Brain microvascular endothelial cell (primary cell): ENCODE measurements around the gene ZBTB46.

Experiments used
- DNase-seq: peaks from one replicate; pipeline ENCODE4 v3.0.0-alpha.2; 2020
- H3K27ac ChIP-seq: fragments of 250-450 bp; sonication (Bioruptor Pico); 2 replicates; pipeline ENCODE4 v1.5.1; 2020; ENCODE audit warnings: mild to moderate bottlenecking, moderate library complexity
- H3K27me3 ChIP-seq: fragments of 250-450 bp; sonication (Bioruptor Pico); replicated peaks from 2 replicates; pipeline ENCODE4 v1.5.1; 2020; ENCODE audit warnings: mild to moderate bottlenecking
- H3K36me3 ChIP-seq: fragments of 250-450 bp; sonication (Bioruptor Pico); replicated peaks from 2 replicates; pipeline ENCODE4 v1.5.1; 2020; ENCODE audit warnings: mild to moderate bottlenecking
- H3K4me3 ChIP-seq: 2 replicates; pipeline ENCODE4 v1.5.1; 2011; ENCODE audit warnings: low read depth, mild to moderate bottlenecking, control low read depth, low read length, moderate library complexity
- in situ Hi-C: cut with HindIII; loops from 2 replicates; pipeline ENCODE4 v1.10.0; 2017; ENCODE audit warnings: low sequenced_read_pairs, low pct_ligation_motif_present
- TF ChIP-seq, protein P1 (sequence below): IDR thresholded peaks from 2 replicates; pipeline ENCODE4 v1.5.1; 2011; ENCODE audit warnings: low read depth, mild to moderate bottlenecking, moderate library complexity, low read length, control low read depth, inconsistent platforms; ENCODE audit errors: missing control alignments

Gene ZBTB46

GRCh38 chr20:63743210-63743970 is 87.7 kb downstream of the ZBTB46 start:
- in situ Hi-C loops: no loop called here
- TF ChIP-seq, protein P1, sequence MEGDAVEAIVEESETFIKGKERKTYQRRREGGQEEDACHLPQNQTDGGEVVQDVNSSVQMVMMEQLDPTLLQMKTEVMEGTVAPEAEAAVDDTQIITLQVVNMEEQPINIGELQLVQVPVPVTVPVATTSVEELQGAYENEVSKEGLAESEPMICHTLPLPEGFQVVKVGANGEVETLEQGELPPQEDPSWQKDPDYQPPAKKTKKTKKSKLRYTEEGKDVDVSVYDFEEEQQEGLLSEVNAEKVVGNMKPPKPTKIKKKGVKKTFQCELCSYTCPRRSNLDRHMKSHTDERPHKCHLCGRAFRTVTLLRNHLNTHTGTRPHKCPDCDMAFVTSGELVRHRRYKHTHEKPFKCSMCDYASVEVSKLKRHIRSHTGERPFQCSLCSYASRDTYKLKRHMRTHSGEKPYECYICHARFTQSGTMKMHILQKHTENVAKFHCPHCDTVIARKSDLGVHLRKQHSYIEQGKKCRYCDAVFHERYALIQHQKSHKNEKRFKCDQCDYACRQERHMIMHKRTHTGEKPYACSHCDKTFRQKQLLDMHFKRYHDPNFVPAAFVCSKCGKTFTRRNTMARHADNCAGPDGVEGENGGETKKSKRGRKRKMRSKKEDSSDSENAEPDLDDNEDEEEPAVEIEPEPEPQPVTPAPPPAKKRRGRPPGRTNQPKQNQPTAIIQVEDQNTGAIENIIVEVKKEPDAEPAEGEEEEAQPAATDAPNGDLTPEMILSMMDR: no peak
- Histone ChIP-seq H3K27me3 (no peaks in the 10 kb centered on the region), H3K4me3 (no peak overlapping the region), H3K36me3 (peaks cover 15% of the 10 kb centered on the region), H3K27ac (no peak overlapping the region)
- DNase-seq: no peak

DNA sequence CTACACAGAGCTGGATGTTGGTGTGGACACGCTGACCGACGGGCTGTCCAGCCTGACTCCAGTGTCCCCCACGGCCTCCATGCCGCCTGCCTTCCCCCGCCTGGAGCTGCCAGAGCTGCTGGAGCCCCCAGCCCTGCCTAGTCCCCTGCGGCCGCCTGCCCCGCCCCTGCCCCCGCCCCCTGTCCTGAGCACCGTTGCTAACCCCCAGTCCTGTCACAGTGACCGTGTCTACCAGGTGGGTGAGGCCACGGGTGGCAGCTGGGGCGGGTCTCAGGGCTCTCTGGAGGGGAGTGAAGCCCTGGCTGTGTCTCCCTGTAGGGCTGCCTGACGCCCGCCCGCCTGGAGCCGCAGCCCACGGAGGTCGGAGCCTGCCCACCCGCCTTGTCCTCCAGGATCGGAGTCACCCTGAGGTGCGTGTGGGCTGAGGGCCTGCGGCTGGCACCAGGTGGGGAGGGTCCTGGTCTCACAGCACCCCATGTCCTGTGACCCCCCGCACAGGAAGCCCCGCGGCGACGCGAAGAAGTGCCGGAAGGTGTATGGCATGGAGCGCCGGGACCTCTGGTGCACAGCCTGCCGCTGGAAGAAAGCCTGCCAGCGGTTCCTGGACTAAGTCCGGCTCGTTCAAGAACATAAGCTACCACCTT is 88.6 kb downstream of the ZBTB46 start:
- DNase-seq: no peak
- peaks cover 15% of the 10 kb centered on the region for H3K36me3 ChIP-seq
- TF ChIP-seq, protein P1: no peak
- no peak overlapping the region for H3K27ac ChIP-seq
- H3K27me3 ChIP-seq: no peaks in the 10 kb centered on the region
- in situ Hi-C loops: no loop called here
- no peak overlapping the region for H3K4me3 ChIP-seq

- in situ Hi-C loops: no loop called here
- H3K4me3 ChIP-seq: no peak overlapping the region
These were observed 89.2 kb downstream of the ZBTB46 start for GRCh38 chr20:63741676-63742380.

GRCh38 chr20:63741354-63741675 is 89.7 kb downstream of the ZBTB46 start:
- H3K27me3 ChIP-seq: no peaks in the 10 kb centered on the region
- peak overlapping the region; percentile 55 for H3K4me3 ChIP-seq
- TF ChIP-seq, protein P1: no peak
- in situ Hi-C loops: no loop called here
- peaks cover 15% of the 10 kb centered on the region for H3K36me3 ChIP-seq
- H3K27ac ChIP-seq: no peak overlapping the region
- no peak for DNase-seq

More at GRCh38 chr20:63741676-63742380, 89.2 kb downstream of the ZBTB46 start:
- TF ChIP-seq, protein P1: no peak
- DNase-seq: no peak
- H3K36me3 ChIP-seq: peaks cover 15% of the 10 kb centered on the region
- no peak overlapping the region for H3K27ac ChIP-seq
- H3K27me3 ChIP-seq: no peaks in the 10 kb centered on the region

DNA sequence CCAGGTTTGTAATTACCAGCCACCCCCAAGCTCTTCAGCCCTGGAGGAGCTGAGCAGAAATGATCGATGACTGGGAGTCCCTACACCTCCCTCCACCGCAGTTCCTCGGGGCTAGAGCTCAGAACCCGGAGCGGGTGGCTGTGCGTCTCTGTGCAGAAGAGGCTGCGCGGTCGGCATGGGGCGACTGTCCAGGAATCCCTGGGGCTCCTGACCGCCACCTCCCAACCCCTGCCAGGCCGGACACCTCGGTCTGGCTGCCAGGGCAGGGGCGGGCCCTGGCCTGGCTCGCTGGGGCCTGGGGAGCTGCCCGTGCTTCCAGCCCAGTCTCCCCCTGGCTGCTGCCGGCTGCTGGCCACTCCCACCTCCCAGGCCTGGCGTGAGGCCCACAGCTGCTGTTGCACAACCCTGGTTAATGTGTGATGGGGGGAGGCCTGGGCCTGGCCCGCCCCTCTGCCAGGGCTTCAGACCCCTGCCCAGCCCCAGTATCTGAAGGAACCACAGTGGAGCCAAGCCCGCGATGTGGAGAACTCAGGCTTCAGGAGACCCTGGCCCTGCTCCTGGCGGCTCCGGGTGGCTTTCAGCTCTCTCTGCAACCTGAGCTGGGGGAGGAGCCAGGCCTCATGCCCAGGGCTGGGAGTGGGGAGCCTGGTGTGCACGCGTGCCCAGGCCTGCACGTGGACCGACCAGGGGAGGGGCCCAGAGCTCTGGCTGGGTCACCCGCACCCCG is 90.3 kb downstream of the ZBTB46 start:
- in situ Hi-C loops: no loop called here
- peak overlapping the region; percentile 55 for H3K4me3 ChIP-seq
- H3K36me3 ChIP-seq: peaks cover 19% of the 10 kb centered on the region
- TF ChIP-seq, protein P1: peak; percentile 43
- DNase-seq: peak; percentile 76
- H3K27me3 ChIP-seq: no peaks in the 10 kb centered on the region
- peak overlapping the region; percentile 36 for H3K27ac ChIP-seq
